ENCODE results near the gene CISTR.

The CISTR gene

DNA sequence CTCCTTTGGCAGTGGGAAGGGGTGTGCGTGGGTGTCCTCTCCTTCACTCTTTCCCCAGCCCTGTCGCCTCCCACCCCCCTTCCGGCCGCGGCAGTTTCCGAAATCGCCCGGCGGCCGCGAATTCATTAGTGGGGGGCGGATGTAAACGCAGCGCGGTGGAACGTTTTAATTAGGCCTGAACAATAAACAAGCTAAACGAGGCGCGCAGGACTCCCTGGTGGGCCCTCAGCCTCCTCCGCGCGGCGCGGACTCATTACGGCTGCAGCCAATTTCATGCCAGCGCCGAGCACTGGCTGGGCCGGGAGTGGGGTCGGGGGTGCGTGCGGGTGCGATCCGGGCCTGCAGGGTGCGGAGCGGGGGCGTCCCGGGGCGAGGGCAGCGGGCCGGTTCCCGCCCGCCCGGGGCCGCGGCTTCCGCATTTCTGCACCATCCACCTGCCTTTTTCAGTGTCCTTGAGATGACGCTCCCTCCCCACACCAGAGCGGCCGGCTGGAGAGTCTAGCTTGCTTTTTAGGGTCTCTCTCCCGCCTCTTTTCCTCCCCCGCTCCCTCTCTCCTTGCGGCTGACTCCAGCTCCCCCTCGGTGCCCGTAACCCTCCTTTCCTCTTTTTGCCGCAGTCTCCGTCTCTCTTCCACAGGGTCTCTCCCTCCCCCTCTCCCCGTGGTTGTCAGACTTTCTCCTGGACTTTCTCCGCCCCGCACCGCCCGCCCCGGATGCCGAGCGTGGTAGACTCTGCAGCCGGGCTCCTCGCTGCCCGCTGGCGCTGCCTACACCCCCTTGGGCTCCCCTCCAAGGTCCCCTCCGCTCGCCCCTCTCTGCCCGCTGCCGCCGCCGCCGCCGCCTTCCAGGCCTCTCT, at the start of gene CISTR:
TSS of gene CISTR (minus strand) at position 644 of the 856 bp plus-strand sequence.
- peak within 1 kb of the TSS; percentile 55 for H3K4me3 ChIP-seq (replicated peaks; ENCODE audit: low read depth, low read length)
- H3K36me3 ChIP-seq (ENCODE audit: control insufficient read depth, insufficient read depth, low read length): no peaks in the 10 kb centered on the region
- DNase-seq (ENCODE audit: extremely low read depth, insufficient read length): peak; percentile 89
- H3K27me3 ChIP-seq (replicated peaks; ENCODE audit: control insufficient read depth, insufficient read depth, low read length): peaks cover 2% of the 10 kb centered on the region; the same call in 1 of the 2 replicates
- TF ChIP-seq, protein P1, sequence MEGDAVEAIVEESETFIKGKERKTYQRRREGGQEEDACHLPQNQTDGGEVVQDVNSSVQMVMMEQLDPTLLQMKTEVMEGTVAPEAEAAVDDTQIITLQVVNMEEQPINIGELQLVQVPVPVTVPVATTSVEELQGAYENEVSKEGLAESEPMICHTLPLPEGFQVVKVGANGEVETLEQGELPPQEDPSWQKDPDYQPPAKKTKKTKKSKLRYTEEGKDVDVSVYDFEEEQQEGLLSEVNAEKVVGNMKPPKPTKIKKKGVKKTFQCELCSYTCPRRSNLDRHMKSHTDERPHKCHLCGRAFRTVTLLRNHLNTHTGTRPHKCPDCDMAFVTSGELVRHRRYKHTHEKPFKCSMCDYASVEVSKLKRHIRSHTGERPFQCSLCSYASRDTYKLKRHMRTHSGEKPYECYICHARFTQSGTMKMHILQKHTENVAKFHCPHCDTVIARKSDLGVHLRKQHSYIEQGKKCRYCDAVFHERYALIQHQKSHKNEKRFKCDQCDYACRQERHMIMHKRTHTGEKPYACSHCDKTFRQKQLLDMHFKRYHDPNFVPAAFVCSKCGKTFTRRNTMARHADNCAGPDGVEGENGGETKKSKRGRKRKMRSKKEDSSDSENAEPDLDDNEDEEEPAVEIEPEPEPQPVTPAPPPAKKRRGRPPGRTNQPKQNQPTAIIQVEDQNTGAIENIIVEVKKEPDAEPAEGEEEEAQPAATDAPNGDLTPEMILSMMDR (IDR thresholded peaks at IDR 0.05; ENCODE audit: insufficient read depth, low read length, poor library complexity, severe bottlenecking): no peak

GRCh38 chr12:53798575-53798974, 46.8 kb upstream of the CISTR start:
- TF ChIP-seq, protein P1 (IDR thresholded peaks at IDR 0.05; ENCODE audit: insufficient read depth, low read length, poor library complexity, severe bottlenecking): no peak
- no peak overlapping the region for H3K4me3 ChIP-seq (replicated peaks; ENCODE audit: low read depth, low read length)
- DNase-seq (ENCODE audit: extremely low read depth, insufficient read length): no peak
- H3K27me3 ChIP-seq (replicated peaks; ENCODE audit: control insufficient read depth, insufficient read depth, low read length): no peaks in the 10 kb centered on the region; the same call in 1 of the 2 replicates
- no peaks in the 10 kb centered on the region for H3K36me3 ChIP-seq (ENCODE audit: control insufficient read depth, insufficient read depth, low read length)

DNA sequence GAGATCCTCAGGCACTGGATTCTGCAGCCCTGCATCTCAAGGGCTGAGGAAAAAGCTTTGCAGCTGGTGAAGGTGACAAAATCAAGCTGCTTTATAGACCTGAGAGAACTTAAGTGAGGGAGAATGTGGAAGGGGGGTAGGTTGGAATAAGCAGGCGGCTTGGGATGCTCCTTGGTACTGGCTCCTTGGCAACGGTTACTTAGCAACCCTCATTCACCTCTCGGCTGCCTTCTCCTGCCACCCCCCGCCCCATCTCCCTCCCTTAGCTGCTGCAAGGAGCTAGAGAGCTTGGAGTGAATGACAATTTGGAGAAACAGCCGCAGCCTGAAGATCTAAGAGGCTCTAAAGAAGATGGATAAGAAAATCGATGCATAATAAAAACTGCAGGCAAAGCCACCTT, 44.1 kb upstream of the CISTR start:
- TF ChIP-seq, protein P1 (IDR thresholded peaks at IDR 0.05; ENCODE audit: insufficient read depth, low read length, poor library complexity, severe bottlenecking): no peak
- H3K36me3 ChIP-seq (ENCODE audit: control insufficient read depth, insufficient read depth, low read length): no peaks in the 10 kb centered on the region
- no peaks in the 10 kb centered on the region; the same call in 1 of the 2 replicates for H3K27me3 ChIP-seq (replicated peaks; ENCODE audit: control insufficient read depth, insufficient read depth, low read length)
- no peak for DNase-seq (ENCODE audit: extremely low read depth, insufficient read length)
- no peak overlapping the region for H3K4me3 ChIP-seq (replicated peaks; ENCODE audit: low read depth, low read length)

- no peaks in the 10 kb centered on the region; the same call in 1 of the 2 replicates for H3K27me3 ChIP-seq (replicated peaks; ENCODE audit: control insufficient read depth, insufficient read depth, low read length)
- TF ChIP-seq, protein P1 (IDR thresholded peaks at IDR 0.05; ENCODE audit: insufficient read depth, low read length, poor library complexity, severe bottlenecking): no peak
- DNase-seq (ENCODE audit: extremely low read depth, insufficient read length): no peak
- H3K4me3 ChIP-seq (replicated peaks; ENCODE audit: low read depth, low read length): no peak overlapping the region
- no peaks in the 10 kb centered on the region for H3K36me3 ChIP-seq (ENCODE audit: control insufficient read depth, insufficient read depth, low read length)
Observed at GRCh38 chr12:53793221-53793620, 41.4 kb upstream of the CISTR start.

- DNase-seq (ENCODE audit: extremely low read depth, insufficient read length): no peak
- TF ChIP-seq, protein P1 (IDR thresholded peaks at IDR 0.05; ENCODE audit: insufficient read depth, low read length, poor library complexity, severe bottlenecking): peak; percentile 61
- Histone ChIP-seq H3K4me3 (replicated peaks; ENCODE audit: low read depth, low read length) (no peak overlapping the region), H3K27me3 (replicated peaks; ENCODE audit: control insufficient read depth, insufficient read depth, low read length) (no peaks in the 10 kb centered on the region; the same call in 1 of the 2 replicates), H3K36me3 (ENCODE audit: control insufficient read depth, insufficient read depth, low read length) (no peaks in the 10 kb centered on the region)
Observed at GRCh38 chr12:53791735-53792326, 40.1 kb upstream of the CISTR start.
